C4-2B (cell line): Measurements from ENCODE around the gene ZNF568.

Experiments
- H3K27ac ChIP-seq: fragments of 450-650 bp; 2 replicates; pipeline ENCODE4 v1.5.1; 2017
- ZFX ChIP-seq: fragments of 450-650 bp; IDR thresholded peaks from 2 replicates; pipeline ENCODE4 v1.6.1; 2017
- TF ChIP-seq, protein P1 (sequence below): fragments of 450-650 bp; conservative IDR thresholded peaks from 2 replicates; pipeline ENCODE4 v1.5.1; 2017; ENCODE audit warnings: mild to moderate bottlenecking

Gene ZNF568

GRCh38 chr19:36918090-36918489 is 2.0 kb downstream of the ZNF568 start:
- no peak overlapping the region for H3K27ac ChIP-seq
- no peak for TF ChIP-seq ZFX
- TF ChIP-seq, protein P1, sequence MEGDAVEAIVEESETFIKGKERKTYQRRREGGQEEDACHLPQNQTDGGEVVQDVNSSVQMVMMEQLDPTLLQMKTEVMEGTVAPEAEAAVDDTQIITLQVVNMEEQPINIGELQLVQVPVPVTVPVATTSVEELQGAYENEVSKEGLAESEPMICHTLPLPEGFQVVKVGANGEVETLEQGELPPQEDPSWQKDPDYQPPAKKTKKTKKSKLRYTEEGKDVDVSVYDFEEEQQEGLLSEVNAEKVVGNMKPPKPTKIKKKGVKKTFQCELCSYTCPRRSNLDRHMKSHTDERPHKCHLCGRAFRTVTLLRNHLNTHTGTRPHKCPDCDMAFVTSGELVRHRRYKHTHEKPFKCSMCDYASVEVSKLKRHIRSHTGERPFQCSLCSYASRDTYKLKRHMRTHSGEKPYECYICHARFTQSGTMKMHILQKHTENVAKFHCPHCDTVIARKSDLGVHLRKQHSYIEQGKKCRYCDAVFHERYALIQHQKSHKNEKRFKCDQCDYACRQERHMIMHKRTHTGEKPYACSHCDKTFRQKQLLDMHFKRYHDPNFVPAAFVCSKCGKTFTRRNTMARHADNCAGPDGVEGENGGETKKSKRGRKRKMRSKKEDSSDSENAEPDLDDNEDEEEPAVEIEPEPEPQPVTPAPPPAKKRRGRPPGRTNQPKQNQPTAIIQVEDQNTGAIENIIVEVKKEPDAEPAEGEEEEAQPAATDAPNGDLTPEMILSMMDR = no peak

GRCh38 chr19:36931684-36932083 is 15.6 kb downstream of the ZNF568 start:
- TF ChIP-seq ZFX = no peak
- TF ChIP-seq, protein P1 = no peak
- H3K27ac ChIP-seq = no peak overlapping the region

DNA sequence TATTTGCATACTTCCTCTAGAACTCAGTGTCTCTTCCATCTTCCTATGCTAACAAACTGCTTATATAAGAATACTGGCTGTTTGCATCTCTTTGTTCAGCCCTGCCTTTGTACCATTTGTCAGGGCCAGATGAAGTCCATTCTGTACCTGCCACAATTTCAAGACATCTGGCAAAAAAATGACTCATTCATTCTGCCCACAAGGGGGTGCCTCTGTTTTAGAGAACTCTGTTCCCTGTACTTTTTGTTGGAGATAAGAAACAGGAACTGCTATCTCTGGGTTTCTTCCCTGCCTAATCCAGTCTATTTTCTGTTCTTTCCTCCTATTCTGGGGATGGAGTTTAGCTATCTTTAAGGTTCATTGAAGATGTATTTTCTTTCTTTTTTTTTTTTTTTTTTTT is 23.0 kb downstream of the ZNF568 start:
- H3K27ac ChIP-seq = no peak overlapping the region
- TF ChIP-seq, protein P1 = peak; percentile 19; the same call in 1 of the 2 replicates
- no peak for TF ChIP-seq ZFX

DNA sequence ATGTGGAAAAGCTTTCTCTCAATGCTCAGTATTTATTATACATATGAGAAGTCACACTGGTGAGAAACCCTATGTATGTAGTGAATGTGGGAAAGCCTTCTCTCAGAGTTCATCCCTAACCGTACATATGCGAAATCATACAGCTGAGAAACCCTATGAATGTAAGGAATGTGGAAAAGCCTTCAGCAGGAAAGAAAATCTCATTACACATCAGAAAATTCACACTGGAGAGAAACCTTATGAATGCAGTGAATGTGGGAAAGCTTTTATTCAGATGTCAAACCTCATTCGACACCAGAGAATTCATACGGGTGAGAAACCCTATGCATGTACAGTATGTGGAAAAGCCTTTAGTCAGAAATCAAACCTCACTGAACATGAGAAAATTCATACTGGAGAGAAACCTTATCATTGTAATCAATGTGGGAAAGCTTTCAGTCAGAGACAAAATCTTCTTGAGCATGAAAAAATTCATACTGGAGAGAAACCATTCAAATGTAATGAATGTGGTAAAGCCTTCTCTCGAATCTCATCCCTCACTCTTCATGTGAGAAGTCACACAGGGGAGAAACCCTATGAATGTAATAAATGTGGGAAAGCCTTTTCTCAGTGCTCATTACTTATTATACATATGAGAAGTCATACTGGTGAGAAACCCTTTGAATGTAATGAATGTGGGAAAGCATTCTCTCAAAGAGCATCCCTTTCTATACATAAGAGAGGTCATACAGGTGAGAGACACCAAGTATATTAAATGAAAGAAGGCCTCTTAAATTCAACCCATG is 34.4 kb downstream of the ZNF568 start:
- H3K27ac ChIP-seq = no peak overlapping the region
- TF ChIP-seq ZFX = no peak
- TF ChIP-seq, protein P1 = no peak

DNA sequence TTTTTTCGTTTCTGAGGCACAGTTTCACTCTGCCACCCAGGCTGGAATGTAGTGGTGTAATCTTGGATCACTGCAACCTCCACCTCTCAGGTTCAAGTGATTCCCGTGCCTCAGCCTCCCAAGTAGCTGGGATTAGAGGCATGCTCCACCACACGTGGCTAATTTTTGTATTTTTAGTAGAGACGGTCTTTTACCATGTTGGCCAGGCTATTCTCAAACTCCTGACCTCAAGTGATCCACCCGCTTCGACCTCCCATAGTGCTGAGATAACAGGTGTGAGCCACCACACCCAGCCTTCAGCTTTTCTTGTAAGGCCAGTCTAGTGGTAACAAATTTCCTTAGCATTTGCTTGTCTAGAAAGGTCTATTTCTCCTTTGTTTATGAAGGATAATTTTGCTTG is 46.2 kb downstream of the ZNF568 start:
- TF ChIP-seq, protein P1 = no peak
- TF ChIP-seq ZFX = no peak
- H3K27ac ChIP-seq = no peak overlapping the region

DNA sequence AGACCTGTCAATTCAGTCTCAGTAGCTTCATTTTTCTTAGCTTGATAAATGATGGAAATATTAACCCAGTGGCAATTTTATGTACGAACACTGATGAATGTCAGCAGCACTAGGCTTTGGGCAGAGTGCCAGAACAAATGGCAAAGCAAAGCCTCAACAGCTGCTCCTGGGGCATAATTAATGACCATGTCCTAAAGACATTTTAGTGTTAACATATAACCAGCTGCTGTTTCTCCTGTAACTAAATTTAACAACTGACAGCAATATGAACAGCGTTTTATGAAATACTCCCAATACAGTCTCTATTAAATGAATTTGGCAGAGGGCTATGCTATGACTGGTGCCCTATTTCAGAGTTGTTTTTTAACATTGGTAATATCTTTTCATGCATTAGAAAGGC is 47.1 kb downstream of the ZNF568 start:
- no peak overlapping the region for H3K27ac ChIP-seq
- TF ChIP-seq ZFX = no peak
- TF ChIP-seq, protein P1 = no peak

DNA sequence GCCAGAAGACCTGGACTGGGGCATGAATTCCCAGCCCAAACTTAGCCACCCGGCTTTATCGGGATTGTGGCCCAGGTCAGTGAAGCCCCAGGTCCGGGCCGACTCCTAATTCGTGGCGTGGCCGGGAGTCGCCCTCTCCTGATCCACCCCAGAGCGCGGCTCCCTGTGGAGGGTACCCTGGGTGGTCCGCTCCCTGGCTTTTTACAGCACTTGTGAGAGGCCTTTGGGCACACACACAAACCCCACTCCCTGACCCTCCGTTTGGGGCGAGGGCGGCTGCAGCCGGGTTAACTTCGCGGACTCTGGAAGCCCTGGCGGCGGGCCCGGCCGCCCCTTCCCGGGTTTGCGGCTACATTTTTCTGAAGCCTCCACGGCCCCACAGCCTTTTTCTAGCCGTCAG is 56.4 kb downstream of the ZNF568 start:
- TF ChIP-seq, protein P1 = no peak
- TF ChIP-seq ZFX = no peak
- no peak overlapping the region for H3K27ac ChIP-seq
